Stomach (tissue), 9 donors: ENCODE measurements around the gene PCNT. TPM values are rescaled to one million over a fixed set of nuclear protein-coding genes. Genes with fewer than 3 reads are reported as not detected.

Source experiments
- DNase-seq, 2 donors: peaks; one replicate each; pipeline versions ENCODE4 v3.0.0 to v3.0.0-alpha.2; 2013 to 2019
- H3K27ac ChIP-seq, 5 donors: fragments of 200-600 bp in 4 of 5; sonication (generic) in 4 of 5; one replicate each; pipeline ENCODE4 v1.5.1; 2013 to 2019; ENCODE audit warnings: mild to moderate bottlenecking in 1 of 5, moderate library complexity in 1 of 5
- H3K27me3 ChIP-seq, 3 donors: fragments of 200-600 bp; sonication (generic); one replicate each; pipeline ENCODE4 v1.5.1; 2017 to 2019; ENCODE audit warnings: mixed run types in 1 of 3
- H3K36me3 ChIP-seq, 4 donors: fragments of 200-600 bp; sonication (generic); 1 replicate in 3 of 4; 2 replicates in 1 of 4; pipeline ENCODE4 v1.5.1; 2016 to 2019
- H3K4me1 ChIP-seq, 4 donors: fragments of 200-600 bp; sonication (generic); one replicate each; pipeline ENCODE4 v1.5.1; 2016 to 2019
- H3K4me3 ChIP-seq, 4 donors: fragments of 200-600 bp; sonication (generic) in 3 of 4; one replicate each; pipeline ENCODE4 v1.5.1; 2016 to 2019; ENCODE audit warnings: mild to moderate bottlenecking in 1 of 4
- H3K9me3 ChIP-seq, 4 donors: fragments of 200-600 bp; sonication (generic); one replicate each; pipeline ENCODE4 v1.5.1; 2016 to 2019
- EP300 ChIP-seq: sonication (generic); formaldehyde crosslinking; IDR thresholded peaks from one replicate; pipeline ENCODE4 v1.6.1; 2017; ENCODE audit warnings: antibody characterized with exemption
- POLR2A ChIP-seq, 4 donors: fragments of 450-650 bp; IDR thresholded peaks; one replicate each; pipeline ENCODE4 v1.6.1; 2016; ENCODE audit warnings: antibody characterized with exemption in 4 of 4, control low read depth in 2 of 4, mild to moderate bottlenecking in 1 of 4, moderate library complexity in 1 of 4
- POLR2AphosphoS5 ChIP-seq, 3 donors: sonication (generic); formaldehyde crosslinking; IDR thresholded peaks; one replicate each; pipeline ENCODE4 v1.6.1; 2016; ENCODE audit warnings: antibody characterized with exemption in 3 of 3
- WGBS, 5 donors: extraction: QIAGEN DNeasy Blood & Tissue Kit in 3 of 5; methylation state at CpG; one replicate each; pipeline versions ENCODE4 v1.1.5 to v1.1.7; 2013 to 2018; 5-methylcytosine and 5-hydroxymethylcytosine counted together
- intact Hi-C: fragments of 100-400 bp; cut with DNase I; formaldehyde crosslinking; loops from one replicate; pipeline ENCODE4 v1.15.1; 2023; ENCODE audit warnings: low total_unique reads
- polyA plus RNA-seq, 3 donors: library from polyadenylated mRNA; stranded (reverse); fragments of 200-250 nt; gene quantifications; one replicate each; pipeline ENCODE4 v1.2.3, GENCODE V29; 2013
- total RNA-seq, 5 donors: library from RNA; depleted of rRNA; stranded (reverse); fragments of >200 nt; gene quantifications; one replicate each; pipeline versions ENCODE4 v1.1.0 to v1.2.3, GENCODE V29; 2014 to 2016
- TF ChIP-seq, protein P1 (sequence below), 7 experiments: fragments of 450-650 bp in 4 of 7; fragments of 200-600 bp in 3 of 7; sonication (generic) in 3 of 7; IDR thresholded peaks; one replicate each; pipeline ENCODE4 v1.5.1; 2016 to 2019; ENCODE audit warnings: antibody characterized with exemption in 7 of 7, control low read depth in 2 of 7, mild to moderate bottlenecking in 1 of 7
- donor health status: healthy with polysubstance abuse.
- donor health status: Bipolar disorder and iron deficiency.
- donor health status: healthy.

PCNT gene
- total and polyA plus RNA-seq, 8 donors = 4.7 to 133 (median 38.4) TPM

- no peak for DNase-seq
- TF ChIP-seq, protein P1, sequence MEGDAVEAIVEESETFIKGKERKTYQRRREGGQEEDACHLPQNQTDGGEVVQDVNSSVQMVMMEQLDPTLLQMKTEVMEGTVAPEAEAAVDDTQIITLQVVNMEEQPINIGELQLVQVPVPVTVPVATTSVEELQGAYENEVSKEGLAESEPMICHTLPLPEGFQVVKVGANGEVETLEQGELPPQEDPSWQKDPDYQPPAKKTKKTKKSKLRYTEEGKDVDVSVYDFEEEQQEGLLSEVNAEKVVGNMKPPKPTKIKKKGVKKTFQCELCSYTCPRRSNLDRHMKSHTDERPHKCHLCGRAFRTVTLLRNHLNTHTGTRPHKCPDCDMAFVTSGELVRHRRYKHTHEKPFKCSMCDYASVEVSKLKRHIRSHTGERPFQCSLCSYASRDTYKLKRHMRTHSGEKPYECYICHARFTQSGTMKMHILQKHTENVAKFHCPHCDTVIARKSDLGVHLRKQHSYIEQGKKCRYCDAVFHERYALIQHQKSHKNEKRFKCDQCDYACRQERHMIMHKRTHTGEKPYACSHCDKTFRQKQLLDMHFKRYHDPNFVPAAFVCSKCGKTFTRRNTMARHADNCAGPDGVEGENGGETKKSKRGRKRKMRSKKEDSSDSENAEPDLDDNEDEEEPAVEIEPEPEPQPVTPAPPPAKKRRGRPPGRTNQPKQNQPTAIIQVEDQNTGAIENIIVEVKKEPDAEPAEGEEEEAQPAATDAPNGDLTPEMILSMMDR (IDR thresholded peaks at IDR 0.05) = no peak
- TF ChIP-seq POLR2A (IDR thresholded peaks at IDR 0.05) (no peak), POLR2AphosphoS5 (IDR thresholded peaks at IDR 0.05) (no peak), EP300 (no peak)
- intact Hi-C loops = no loop called here
- no peak overlapping the region for H3K27ac ChIP-seq
- H3K4me3 ChIP-seq = no peak overlapping the region
- H3K4me1 ChIP-seq = no peaks in the 10 kb centered on the region
- no peaks in the 10 kb centered on the region for H3K9me3 ChIP-seq
- H3K27me3 ChIP-seq = no peaks in the 10 kb centered on the region
- H3K36me3 ChIP-seq = peaks cover 36 to 92% (median 84%) of the 10 kb centered on the region in 4 donors
- 88 to 95% (median 93%) methylated on average over 12 of the region's 12 CpGs for WGBS, 5 donors
Observed at GRCh38 chr21:46422636-46423241, 98.8 kb downstream of the PCNT start.

DNA sequence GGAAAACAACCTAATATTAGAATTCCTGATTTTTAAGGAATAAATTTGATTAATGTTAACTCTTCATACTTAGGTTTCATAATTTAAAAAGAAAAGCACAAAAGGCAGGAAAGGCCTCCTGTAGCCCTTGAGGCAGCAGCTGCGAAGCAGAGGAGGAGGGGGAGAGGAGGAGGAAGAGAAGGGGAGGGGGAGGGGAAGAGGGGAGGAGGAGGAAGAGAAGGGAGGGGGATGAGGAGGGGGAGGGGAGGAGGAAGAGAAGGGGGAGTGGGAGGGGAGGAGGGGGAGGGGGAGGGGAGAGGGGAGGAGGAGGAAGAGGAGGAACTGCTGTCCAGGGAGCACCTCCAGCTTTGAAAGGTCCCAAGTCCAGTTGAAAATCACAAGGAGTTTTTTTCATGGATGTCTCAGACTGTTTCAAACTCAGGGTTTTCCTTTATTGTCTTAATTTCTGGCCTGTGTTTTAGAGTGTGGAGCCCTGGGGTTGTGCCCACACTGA lies 99.6 kb downstream of the PCNT start:
- Histone ChIP-seq H3K27ac (peak overlapping the region in 2 of 5 donors; percentile 40 to 43), H3K36me3 (peaks cover 40 to 92% (median 84%) of the 10 kb centered on the region in 4 donors), H3K9me3 (no peaks in the 10 kb centered on the region), H3K27me3 (no peaks in the 10 kb centered on the region), H3K4me1 (no peaks in the 10 kb centered on the region), H3K4me3 (no peak overlapping the region)
- no peak for TF ChIP-seq POLR2A (IDR thresholded peaks at IDR 0.05)
- TF ChIP-seq, protein P1 (IDR thresholded peaks at IDR 0.05) = no peak
- TF ChIP-seq EP300 = no peak
- no peak for TF ChIP-seq POLR2AphosphoS5 (IDR thresholded peaks at IDR 0.05)
- intact Hi-C loops = no loop called here
- no peak for DNase-seq
- 40 to 86% (median 67%) methylated on average over 1 of the region's 1 CpG for WGBS, 5 donors

- whole genome bisulfite sequencing, 5 donors = 75 to 82% (median 79%) methylated on average over 14 to 17 of the region's 17 CpGs
- no peaks in the 10 kb centered on the region for H3K4me1 ChIP-seq
- no peaks in the 10 kb centered on the region for H3K9me3 ChIP-seq
- DNase-seq = no peak
- intact Hi-C loops = no loop called here
- no peaks in the 10 kb centered on the region for H3K27me3 ChIP-seq
- H3K4me3 ChIP-seq = no peak overlapping the region
- H3K27ac ChIP-seq = peak overlapping the region in 3 of 5 donors; percentile 24 to 43 (median 40)
- no peak for TF ChIP-seq POLR2A (IDR thresholded peaks at IDR 0.05)
- no peak for TF ChIP-seq POLR2AphosphoS5 (IDR thresholded peaks at IDR 0.05)
- TF ChIP-seq, protein P1 (IDR thresholded peaks at IDR 0.05) = no peak
- no peak for TF ChIP-seq EP300
- peaks cover 41 to 92% (median 85%) of the 10 kb centered on the region in 4 donors for H3K36me3 ChIP-seq
Observed at GRCh38 chr21:46424039-46424591, 100.2 kb downstream of the PCNT start.

GRCh38 chr21:46424621-46425020 lies 100.7 kb downstream of the PCNT start:
- H3K27ac ChIP-seq = peak overlapping the region in 2 of 5 donors; percentile 43 to 59
- DNase-seq = no peak
- no peaks in the 10 kb centered on the region for H3K9me3 ChIP-seq
- WGBS, 5 donors = 82 to 91% (median 86%) methylated on average over 13 to 14 of the region's 14 CpGs
- peaks cover 39 to 92% (median 85%) of the 10 kb centered on the region in 4 donors for H3K36me3 ChIP-seq
- H3K4me3 ChIP-seq = no peak overlapping the region
- no peak for TF ChIP-seq EP300
- TF ChIP-seq POLR2A (IDR thresholded peaks at IDR 0.05) = no peak
- TF ChIP-seq POLR2AphosphoS5 (IDR thresholded peaks at IDR 0.05) = no peak
- TF ChIP-seq, protein P1 (IDR thresholded peaks at IDR 0.05) = no peak
- intact Hi-C loops = no loop called here
- no peaks in the 10 kb centered on the region for H3K4me1 ChIP-seq
- no peaks in the 10 kb centered on the region for H3K27me3 ChIP-seq
